Measurements from ENCODE around the gene HPSE2. TPM values are rescaled to one million over a fixed set of nuclear protein-coding genes. Genes with fewer than 3 reads are reported as not detected.
A peak's percentile ranks its signal among the peaks of the same experiment; 100 is the strongest.

Gene HPSE2
- total and polyA plus RNA-seq, 2 experiments from 2014 or later, result 0.10 to 0.24 TPM

DNA sequence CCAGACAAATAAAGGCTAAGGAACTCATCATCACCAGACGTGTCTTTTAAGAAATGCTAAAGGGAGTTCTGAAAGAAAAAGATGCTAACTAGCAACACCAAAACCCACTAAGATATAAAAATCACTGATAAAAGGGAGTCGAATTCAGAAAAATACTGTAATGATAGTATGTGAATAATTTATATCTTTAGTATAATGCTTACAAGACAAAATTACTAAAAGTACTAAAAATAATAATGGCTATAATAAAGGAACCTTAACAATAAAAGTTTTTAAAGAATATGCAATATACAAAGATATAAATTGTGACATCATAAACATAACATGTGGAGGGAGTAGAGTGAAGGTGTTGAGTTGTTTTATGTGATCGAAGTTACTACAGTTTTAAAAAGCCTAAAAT lies 28.3 kb downstream of the HPSE2 start (continued):
- TF ChIP-seq, protein P1, sequence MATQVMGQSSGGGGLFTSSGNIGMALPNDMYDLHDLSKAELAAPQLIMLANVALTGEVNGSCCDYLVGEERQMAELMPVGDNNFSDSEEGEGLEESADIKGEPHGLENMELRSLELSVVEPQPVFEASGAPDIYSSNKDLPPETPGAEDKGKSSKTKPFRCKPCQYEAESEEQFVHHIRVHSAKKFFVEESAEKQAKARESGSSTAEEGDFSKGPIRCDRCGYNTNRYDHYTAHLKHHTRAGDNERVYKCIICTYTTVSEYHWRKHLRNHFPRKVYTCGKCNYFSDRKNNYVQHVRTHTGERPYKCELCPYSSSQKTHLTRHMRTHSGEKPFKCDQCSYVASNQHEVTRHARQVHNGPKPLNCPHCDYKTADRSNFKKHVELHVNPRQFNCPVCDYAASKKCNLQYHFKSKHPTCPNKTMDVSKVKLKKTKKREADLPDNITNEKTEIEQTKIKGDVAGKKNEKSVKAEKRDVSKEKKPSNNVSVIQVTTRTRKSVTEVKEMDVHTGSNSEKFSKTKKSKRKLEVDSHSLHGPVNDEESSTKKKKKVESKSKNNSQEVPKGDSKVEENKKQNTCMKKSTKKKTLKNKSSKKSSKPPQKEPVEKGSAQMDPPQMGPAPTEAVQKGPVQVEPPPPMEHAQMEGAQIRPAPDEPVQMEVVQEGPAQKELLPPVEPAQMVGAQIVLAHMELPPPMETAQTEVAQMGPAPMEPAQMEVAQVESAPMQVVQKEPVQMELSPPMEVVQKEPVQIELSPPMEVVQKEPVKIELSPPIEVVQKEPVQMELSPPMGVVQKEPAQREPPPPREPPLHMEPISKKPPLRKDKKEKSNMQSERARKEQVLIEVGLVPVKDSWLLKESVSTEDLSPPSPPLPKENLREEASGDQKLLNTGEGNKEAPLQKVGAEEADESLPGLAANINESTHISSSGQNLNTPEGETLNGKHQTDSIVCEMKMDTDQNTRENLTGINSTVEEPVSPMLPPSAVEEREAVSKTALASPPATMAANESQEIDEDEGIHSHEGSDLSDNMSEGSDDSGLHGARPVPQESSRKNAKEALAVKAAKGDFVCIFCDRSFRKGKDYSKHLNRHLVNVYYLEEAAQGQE (IDR thresholded peaks at IDR 0.05; ENCODE audit: unreplicated experiment), result no peak

DNA sequence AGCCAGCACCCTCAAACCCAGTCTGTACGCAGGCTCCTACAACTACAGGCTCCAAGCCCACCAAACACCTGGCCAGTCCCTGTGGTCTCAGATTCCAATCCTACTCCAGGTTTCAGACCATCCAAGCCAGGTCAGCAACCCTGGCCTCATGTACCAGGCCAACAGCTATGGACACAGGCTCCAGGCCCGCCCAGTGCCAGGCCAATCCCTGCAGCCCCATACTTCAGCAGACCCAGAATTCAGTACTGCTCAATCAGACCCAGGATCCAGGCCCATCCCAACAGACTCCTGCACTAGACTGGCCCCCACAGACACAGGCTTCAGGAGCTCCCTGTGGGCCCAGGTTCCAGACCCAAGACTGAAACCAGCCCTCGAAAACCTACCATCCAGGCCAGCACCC lies 32.3 kb downstream of the HPSE2 start:
- Histone ChIP-seq H3K36me3 (ENCODE audit: insufficient read depth) (no peaks in the 10 kb centered on the region), H3K27me3 (ENCODE audit: insufficient read depth) (no peaks in the 10 kb centered on the region), H3K4me2 (no peak overlapping the region), H4K20me1 (replicated peaks; ENCODE audit: insufficient read depth) (no peaks in the 10 kb centered on the region), H3K4me1 (ENCODE audit: insufficient read depth) (no peaks in the 10 kb centered on the region), H3K4me3 (no peak overlapping the region), H3K79me2 (replicated peaks; ENCODE audit: insufficient read depth) (no peaks in the 10 kb centered on the region), H3K9me2 (ENCODE audit: insufficient read depth) (no peaks in the 10 kb centered on the region), H2AFZ (no peak overlapping the region), H3K27ac (ENCODE audit: low read depth) (no peak overlapping the region), H3F3A (replicated peaks; ENCODE audit: low read depth) (no peaks in the 10 kb centered on the region)
- Mint-ChIP-seq H3K36me3 (ENCODE audit: low read depth) (no peaks in the 10 kb centered on the region), H3K27me3 (ENCODE audit: insufficient read depth, low read depth, poor library complexity) (peaks cover 1% of the 10 kb centered on the region), H3K9me3 (no peaks in the 10 kb centered on the region), H3K27ac (no peak overlapping the region), H3K4me3 (no peak overlapping the region), H3K4me1 (peaks cover 6% of the 10 kb centered on the region; the same call in 2 of the 3 replicates)
- no peak for TF ChIP-seq EZH2 (IDR thresholded peaks at IDR 0.05; ENCODE audit: low read depth, unreplicated experiment)
- no peak for TF ChIP-seq NANOG (IDR thresholded peaks at IDR 0.05; ENCODE audit: borderline replicate concordance)
- TF ChIP-seq ZNF331 (CRISPR knock-in tag; IDR thresholded peaks at IDR 0.05; ENCODE audit: low read depth), result no peak
- TF ChIP-seq ZNF114 (CRISPR knock-in tag; IDR thresholded peaks at IDR 0.05), result no peak
- DNase-seq (ENCODE audit: low spot score) (no peak), ATAC-seq (no peak)

DNA sequence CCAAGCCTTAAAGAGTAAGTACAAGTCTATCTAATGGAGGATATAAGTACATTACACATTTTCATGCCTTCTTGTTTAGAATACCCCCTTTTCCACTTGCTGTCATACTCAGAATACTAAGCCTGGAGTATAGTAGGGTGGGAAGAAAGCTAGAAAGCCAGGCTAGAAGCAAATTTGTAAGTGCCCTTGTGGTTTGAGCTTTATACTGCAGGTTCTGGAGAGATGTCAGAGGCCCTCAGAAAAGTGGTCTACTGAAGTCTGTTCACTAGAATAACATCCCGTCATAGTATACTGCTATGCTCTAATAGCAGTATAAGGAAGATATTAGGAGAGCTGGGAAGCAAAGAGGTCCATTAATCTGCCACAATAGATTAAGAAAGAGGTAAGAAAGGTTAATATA lies 62.7 kb downstream of the HPSE2 start:
- H3K27me3 Mint-ChIP-seq (ENCODE audit: insufficient read depth, low read depth, poor library complexity), result peaks cover 2% of the 10 kb centered on the region
- Histone ChIP-seq H3K27me3 (ENCODE audit: insufficient read depth) (no peaks in the 10 kb centered on the region), H3K9me2 (ENCODE audit: insufficient read depth) (no peaks in the 10 kb centered on the region), H4K20me1 (replicated peaks; ENCODE audit: insufficient read depth) (no peaks in the 10 kb centered on the region), H3K4me2 (no peak overlapping the region), H3K79me2 (replicated peaks; ENCODE audit: insufficient read depth) (no peaks in the 10 kb centered on the region), H3K36me3 (ENCODE audit: insufficient read depth) (no peaks in the 10 kb centered on the region), H3K27ac (ENCODE audit: low read depth) (no peak overlapping the region), H2AFZ (no peak overlapping the region), H3F3A (replicated peaks; ENCODE audit: low read depth) (no peaks in the 10 kb centered on the region), H3K4me1 (ENCODE audit: insufficient read depth) (peaks cover 5% of the 10 kb centered on the region), H3K4me3 (no peak overlapping the region)
- no peaks in the 10 kb centered on the region for H3K9me3 Mint-ChIP-seq
- peaks cover 10% of the 10 kb centered on the region; the same call in 2 of the 3 replicates for H3K4me1 Mint-ChIP-seq
- H3K4me3 Mint-ChIP-seq, result no peak overlapping the region
- TF ChIP-seq ZNF331 (CRISPR knock-in tag; IDR thresholded peaks at IDR 0.05; ENCODE audit: low read depth), result no peak
- no peak for TF ChIP-seq ZNF114 (CRISPR knock-in tag; IDR thresholded peaks at IDR 0.05)
- TF ChIP-seq EZH2phosphoT487 (IDR thresholded peaks at IDR 0.05; ENCODE audit: unreplicated experiment), result no peak
- no peak for TF ChIP-seq CREB1 (CRISPR knock-in tag; IDR thresholded peaks at IDR 0.05; ENCODE audit: low read depth)
- TF ChIP-seq, protein P1 (IDR thresholded peaks at IDR 0.05; ENCODE audit: unreplicated experiment), result no peak
- TF ChIP-seq JUNB (IDR thresholded peaks at IDR 0.05; ENCODE audit: unreplicated experiment), result no peak
- TF ChIP-seq, protein P2, sequence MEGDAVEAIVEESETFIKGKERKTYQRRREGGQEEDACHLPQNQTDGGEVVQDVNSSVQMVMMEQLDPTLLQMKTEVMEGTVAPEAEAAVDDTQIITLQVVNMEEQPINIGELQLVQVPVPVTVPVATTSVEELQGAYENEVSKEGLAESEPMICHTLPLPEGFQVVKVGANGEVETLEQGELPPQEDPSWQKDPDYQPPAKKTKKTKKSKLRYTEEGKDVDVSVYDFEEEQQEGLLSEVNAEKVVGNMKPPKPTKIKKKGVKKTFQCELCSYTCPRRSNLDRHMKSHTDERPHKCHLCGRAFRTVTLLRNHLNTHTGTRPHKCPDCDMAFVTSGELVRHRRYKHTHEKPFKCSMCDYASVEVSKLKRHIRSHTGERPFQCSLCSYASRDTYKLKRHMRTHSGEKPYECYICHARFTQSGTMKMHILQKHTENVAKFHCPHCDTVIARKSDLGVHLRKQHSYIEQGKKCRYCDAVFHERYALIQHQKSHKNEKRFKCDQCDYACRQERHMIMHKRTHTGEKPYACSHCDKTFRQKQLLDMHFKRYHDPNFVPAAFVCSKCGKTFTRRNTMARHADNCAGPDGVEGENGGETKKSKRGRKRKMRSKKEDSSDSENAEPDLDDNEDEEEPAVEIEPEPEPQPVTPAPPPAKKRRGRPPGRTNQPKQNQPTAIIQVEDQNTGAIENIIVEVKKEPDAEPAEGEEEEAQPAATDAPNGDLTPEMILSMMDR (conservative IDR thresholded peaks at IDR 0.05; ENCODE audit: low read depth in 2 of 2), result no peak
- TF ChIP-seq, protein P3, sequence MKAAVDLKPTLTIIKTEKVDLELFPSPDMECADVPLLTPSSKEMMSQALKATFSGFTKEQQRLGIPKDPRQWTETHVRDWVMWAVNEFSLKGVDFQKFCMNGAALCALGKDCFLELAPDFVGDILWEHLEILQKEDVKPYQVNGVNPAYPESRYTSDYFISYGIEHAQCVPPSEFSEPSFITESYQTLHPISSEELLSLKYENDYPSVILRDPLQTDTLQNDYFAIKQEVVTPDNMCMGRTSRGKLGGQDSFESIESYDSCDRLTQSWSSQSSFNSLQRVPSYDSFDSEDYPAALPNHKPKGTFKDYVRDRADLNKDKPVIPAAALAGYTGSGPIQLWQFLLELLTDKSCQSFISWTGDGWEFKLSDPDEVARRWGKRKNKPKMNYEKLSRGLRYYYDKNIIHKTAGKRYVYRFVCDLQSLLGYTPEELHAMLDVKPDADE (IDR thresholded peaks at IDR 0.05), result no peak
- TF ChIP-seq NANOG (IDR thresholded peaks at IDR 0.05; ENCODE audit: borderline replicate concordance), result no peak
- no peak overlapping the region for H3K27ac Mint-ChIP-seq
- DNase-seq (ENCODE audit: low spot score), result peak; percentile 10
- no peaks in the 10 kb centered on the region for H3K36me3 Mint-ChIP-seq (ENCODE audit: low read depth)
- ATAC-seq, result peak; percentile 55

Data from GM23338 (cell line).